IMR-90 (cell line): Measurements from ENCODE around the gene SRGN. TPM values are rescaled to one million over a fixed set of nuclear protein-coding genes. Genes with fewer than 3 reads are reported as not detected.

Experiments
- ATAC-seq: fragments of 200-7000 bp; cut with Tn5 transposase; 2 replicates; pipeline ENCODE4 v1.9.1; 2020; ENCODE audit warnings: low read depth, mild to moderate bottlenecking, moderate library complexity
- BruUV-seq: library from RNA; stranded (reverse); fragments of 400-500 nt; replicated peaks from 2 replicates; lab custom pipeline; 2021; lab: Mats Ljungman, UMichigan
- CTCF ChIA-PET: fragments of 300-600 bp; formaldehyde crosslinking; extraction: SDS; loops from one replicate; lab custom pipeline; 2021; ENCODE audit warnings: antibody characterized with exemption; lab: Yijun Ruan, JAX
- POLR2A ChIA-PET: fragments of 300-600 bp; sonication (Branson Sonifier 250); formaldehyde crosslinking; loops from one replicate; lab custom pipeline; 2022; ENCODE audit warnings: antibody characterized with exemption; ENCODE audit not compliant: unreplicated experiment; lab: Charles Lee
- DNase-seq: peaks from one replicate; pipeline ENCODE4 v3.0.0; 2013
- H2AFZ ChIP-seq: replicated peaks from 2 replicates; pipeline ENCODE3; 2013; ENCODE audit warnings: low read length, mild to moderate bottlenecking; ENCODE audit not compliant: poor library complexity
- H2AK5ac ChIP-seq: 2 replicates; pipeline ENCODE4 v1.6.1; 2013; ENCODE audit warnings: low read depth, low read length, inconsistent platforms
- H2AK9ac ChIP-seq: replicated peaks from 2 replicates; pipeline ENCODE3; 2013; ENCODE audit warnings: mild to moderate bottlenecking, low read depth, low read length, moderate library complexity; ENCODE audit not compliant: poor library complexity
- H2BK120ac ChIP-seq: 2 replicates; pipeline ENCODE4 v1.6.1; 2013; ENCODE audit warnings: low read depth, low read length, inconsistent platforms
- H2BK15ac ChIP-seq: 3 replicates; pipeline ENCODE4 v1.6.1; 2013; ENCODE audit warnings: low read depth, low read length, inconsistent platforms
- H2BK20ac ChIP-seq: 2 replicates; pipeline ENCODE4 v1.6.1; 2013; ENCODE audit warnings: low read depth, mild to moderate bottlenecking, inconsistent platforms, low read length, moderate library complexity
- H2BK5ac ChIP-seq: 2 replicates; pipeline ENCODE4 v1.6.1; 2013; ENCODE audit warnings: mild to moderate bottlenecking, low read depth, low read length, inconsistent platforms; ENCODE audit not compliant: poor library complexity, severe bottlenecking
- H3K14ac ChIP-seq: replicated peaks from 2 replicates; pipeline ENCODE4 v1.6.1; 2013; ENCODE audit warnings: low read depth, low read length, inconsistent platforms
- H3K18ac ChIP-seq: 2 replicates; pipeline ENCODE4 v1.6.1; 2013; ENCODE audit warnings: low read depth, low read length, control low read depth
- H3K23ac ChIP-seq: 2 replicates; pipeline ENCODE4 v1.6.1; 2013; ENCODE audit warnings: low read depth, low read length, inconsistent platforms
- H3K27ac ChIP-seq: 2 replicates; pipeline ENCODE4 v1.5.1; 2013; ENCODE audit warnings: mild to moderate bottlenecking, control low read depth, low read length; ENCODE audit not compliant: insufficient read depth
- H3K27me3 ChIP-seq: 2 replicates; pipeline ENCODE4 v1.6.1; 2013; ENCODE audit warnings: low read length; ENCODE audit not compliant: control insufficient read depth, insufficient read depth
- H3K36me3 ChIP-seq: 2 replicates; pipeline ENCODE4 v1.6.1; 2013; ENCODE audit warnings: low read length, mixed read lengths; ENCODE audit not compliant: control insufficient read depth, insufficient read depth
- H3K4ac ChIP-seq: 2 replicates; pipeline ENCODE4 v1.6.1; 2013; ENCODE audit warnings: low read depth, low read length, inconsistent platforms
- H3K4me1 ChIP-seq: 2 replicates; pipeline ENCODE4 v1.6.1; 2013; ENCODE audit warnings: low read length, mixed read lengths; ENCODE audit not compliant: control insufficient read depth, insufficient read depth
- H3K4me2 ChIP-seq: 2 replicates; pipeline ENCODE4 v1.6.1; 2013; ENCODE audit warnings: low read depth, mild to moderate bottlenecking, control low read depth, low read length, moderate library complexity
- H3K4me3 ChIP-seq: 2 replicates; pipeline ENCODE4 v1.5.1; 2013; ENCODE audit warnings: low read depth, mild to moderate bottlenecking, control low read depth, low read length, moderate library complexity; ENCODE audit not compliant: insufficient read depth
- H3K56ac ChIP-seq: 2 replicates; pipeline ENCODE4 v1.6.1; 2013; ENCODE audit warnings: low read length, inconsistent platforms; ENCODE audit not compliant: insufficient read depth; ENCODE audit errors: extremely low read depth
- H3K79me1 ChIP-seq, 2 experiments: 2 replicates each; pipeline ENCODE4 v1.6.1; 2013; ENCODE audit warnings: low read length in 2 of 2, inconsistent platforms in 1 of 2, low read depth in 1 of 2
- H3K9ac ChIP-seq: 2 replicates; pipeline ENCODE4 v1.6.1; 2013; ENCODE audit warnings: low read depth, low read length, control low read depth
- H3K9me1 ChIP-seq: 2 replicates; pipeline ENCODE4 v1.6.1; 2013; ENCODE audit warnings: low read length, inconsistent platforms; ENCODE audit not compliant: insufficient read depth
- H3K9me3 ChIP-seq: 2 replicates; pipeline ENCODE4 v1.6.1; 2013; ENCODE audit warnings: low read length; ENCODE audit not compliant: control insufficient read depth, insufficient read depth
- H4K20me1 ChIP-seq: 2 replicates; pipeline ENCODE4 v1.6.1; 2013; ENCODE audit warnings: low read length, inconsistent platforms; ENCODE audit not compliant: insufficient read depth
- H4K5ac ChIP-seq: 2 replicates; pipeline ENCODE4 v1.6.1; 2013; ENCODE audit warnings: mild to moderate bottlenecking, low read depth, low read length, control low read depth
- H4K8ac ChIP-seq, 2 experiments: 2 replicates each; pipeline ENCODE4 v1.6.1; 2013; ENCODE audit warnings: low read depth in 2 of 2, low read length in 2 of 2, control low read depth in 1 of 2, inconsistent platforms in 1 of 2
- H4K91ac ChIP-seq: 2 replicates; pipeline ENCODE4 v1.6.1; 2013; ENCODE audit warnings: low read depth, low read length, inconsistent platforms; ENCODE audit not compliant: insufficient read depth
- MAFK ChIP-seq: IDR thresholded peaks from 2 replicates; pipeline ENCODE4 v1.6.1; 2012; ENCODE audit warnings: low read depth, low read length, improper control_type of control experiment
- POLR2A ChIP-seq: IDR thresholded peaks from 2 replicates; pipeline ENCODE4 v1.6.1; 2012; ENCODE audit warnings: mild to moderate bottlenecking, low read depth, low read length
- WGBS, 2 experiments: methylation state at CpG; one replicate each; pipeline versions ENCODE4 v1.1.5 to v1.1.7; 2013; ENCODE audit warnings: missing lambda C conversion rate in 2 of 2; ENCODE audit not compliant: insufficient read length in 1 of 2; ENCODE audit errors: extremely low coverage in 2 of 2; 5-methylcytosine and 5-hydroxymethylcytosine counted together
- dilution Hi-C: fragments of 300-500 bp; cut with HindIII; formaldehyde crosslinking; loops from one replicate; pipeline ENCODE4 v1.14.3; 2018; ENCODE audit warnings: low sequenced_read_pairs; ENCODE audit not compliant: unreplicated experiment
- in situ Hi-C: fragments of 300-500 bp; cut with MboI; formaldehyde crosslinking; loops from 3 replicates; pipeline ENCODE4 v1.14.3; 2019; ENCODE audit warnings: low sequenced_read_pairs, inconsistent platforms, mixed read lengths
- intact Hi-C: fragments of 100-400 bp; cut with micrococcal nuclease; formaldehyde crosslinking; loops from 2 replicates; pipeline ENCODE4 v1.10.0; 2022
- polyA plus RNA-seq, 3 experiments: library from polyadenylated mRNA; depleted of rRNA; stranded (reverse); fragments of >200 nt; gene quantifications; 2 replicates each; pipeline ENCODE4 v1.2.3, GENCODE V29; 2012; ENCODE audit warnings: low replicate concordance in 1 of 3
- total RNA-seq: library from RNA; depleted of rRNA; stranded (reverse); fragments of >200 nt; gene quantifications from 2 replicates; pipeline ENCODE4 v1.2.3, GENCODE V29; 2012
- TF ChIP-seq, protein P1 (sequence below): fragments of 150-350 bp; IDR thresholded peaks from 2 replicates; pipeline ENCODE4 v1.6.1; 2017; ENCODE audit warnings: mild to moderate bottlenecking, antibody characterized with exemption, low read length, low read depth
- TF ChIP-seq, protein P2 (sequence below): conservative IDR thresholded peaks from 2 replicates; pipeline ENCODE4 v1.5.1; 2012; ENCODE audit warnings: mild to moderate bottlenecking, low read depth, low read length, improper control_type of control experiment

Gene SRGN
- total and polyA plus RNA-seq, 2 of the 4 experiments (the other 2 are of a cell fraction): 33.3 to 41.4 TPM

DNA sequence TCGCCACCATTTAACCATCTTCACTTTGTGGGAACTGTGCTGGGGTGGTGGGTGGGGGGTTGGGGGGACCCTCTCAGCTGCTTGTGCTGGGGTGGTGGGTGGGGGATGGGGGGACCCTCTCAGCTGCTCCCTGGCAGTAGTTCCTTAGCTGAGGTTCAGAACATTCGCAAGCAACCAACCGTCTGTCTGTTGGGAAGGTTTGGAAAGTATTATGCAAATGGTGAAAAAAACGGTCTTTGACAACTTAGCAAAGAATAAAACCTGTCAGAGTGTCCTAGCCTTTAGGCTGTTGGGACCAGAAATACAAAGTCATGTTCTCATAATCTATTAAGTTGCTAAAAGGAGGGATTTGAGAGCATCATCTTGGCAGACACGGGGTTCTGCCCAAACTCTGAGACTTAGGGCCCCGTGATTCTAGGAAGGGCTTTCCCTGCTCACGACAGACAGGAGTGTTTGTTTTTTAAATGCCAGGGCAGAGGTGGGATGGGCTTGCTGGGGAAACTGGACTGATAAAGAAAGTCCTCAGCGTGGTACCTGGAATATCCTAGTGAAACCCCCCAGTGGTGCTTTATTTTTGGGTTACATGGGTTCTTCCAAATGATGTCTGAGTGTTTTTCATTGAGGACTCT lies 14.1 kb upstream of the SRGN start:
- ChIA-PET POLR2A (no interaction called here), CTCF (no interaction called here)
- Histone ChIP-seq H4K8ac (no peak overlapping the region), H3K27me3 (no peaks in the 10 kb centered on the region), H3K9me1 (no peaks in the 10 kb centered on the region; the same call in none of the 2 replicates), H3K4me1 (no peaks in the 10 kb centered on the region), H3K4me3 (no peak overlapping the region), H2AK9ac (no peak overlapping the region), H2AFZ (no peak overlapping the region), H3K23ac (no peak overlapping the region), H3K27ac (no peak overlapping the region), H2BK120ac (no peak overlapping the region), H3K9me3 (no peaks in the 10 kb centered on the region), H3K4me2 (no peak overlapping the region), H3K9ac (no peak overlapping the region), H2BK20ac (no peak overlapping the region), H3K56ac (no peak overlapping the region), H3K4ac (no peak overlapping the region), H4K20me1 (no peaks in the 10 kb centered on the region), H3K14ac (no peak overlapping the region), H4K91ac (no peak overlapping the region), H3K36me3 (no peaks in the 10 kb centered on the region), H3K18ac (no peak overlapping the region), H2BK5ac (no peak overlapping the region), H3K79me1 (no peaks in the 10 kb centered on the region), H4K5ac (no peak overlapping the region), H2AK5ac (no peak overlapping the region), H2BK15ac (no peak overlapping the region)
- intact Hi-C loops (no loop called here), in situ Hi-C loops (no loop called here), dilution Hi-C loops (no loop called here)
- no TSS peak for BruUV-seq
- ATAC-seq: no peak
- TF ChIP-seq, protein P1, sequence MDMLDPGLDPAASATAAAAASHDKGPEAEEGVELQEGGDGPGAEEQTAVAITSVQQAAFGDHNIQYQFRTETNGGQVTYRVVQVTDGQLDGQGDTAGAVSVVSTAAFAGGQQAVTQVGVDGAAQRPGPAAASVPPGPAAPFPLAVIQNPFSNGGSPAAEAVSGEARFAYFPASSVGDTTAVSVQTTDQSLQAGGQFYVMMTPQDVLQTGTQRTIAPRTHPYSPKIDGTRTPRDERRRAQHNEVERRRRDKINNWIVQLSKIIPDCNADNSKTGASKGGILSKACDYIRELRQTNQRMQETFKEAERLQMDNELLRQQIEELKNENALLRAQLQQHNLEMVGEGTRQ: no peak
- TF ChIP-seq MAFK (no peak), POLR2A (no peak)
- TF ChIP-seq, protein P2, sequence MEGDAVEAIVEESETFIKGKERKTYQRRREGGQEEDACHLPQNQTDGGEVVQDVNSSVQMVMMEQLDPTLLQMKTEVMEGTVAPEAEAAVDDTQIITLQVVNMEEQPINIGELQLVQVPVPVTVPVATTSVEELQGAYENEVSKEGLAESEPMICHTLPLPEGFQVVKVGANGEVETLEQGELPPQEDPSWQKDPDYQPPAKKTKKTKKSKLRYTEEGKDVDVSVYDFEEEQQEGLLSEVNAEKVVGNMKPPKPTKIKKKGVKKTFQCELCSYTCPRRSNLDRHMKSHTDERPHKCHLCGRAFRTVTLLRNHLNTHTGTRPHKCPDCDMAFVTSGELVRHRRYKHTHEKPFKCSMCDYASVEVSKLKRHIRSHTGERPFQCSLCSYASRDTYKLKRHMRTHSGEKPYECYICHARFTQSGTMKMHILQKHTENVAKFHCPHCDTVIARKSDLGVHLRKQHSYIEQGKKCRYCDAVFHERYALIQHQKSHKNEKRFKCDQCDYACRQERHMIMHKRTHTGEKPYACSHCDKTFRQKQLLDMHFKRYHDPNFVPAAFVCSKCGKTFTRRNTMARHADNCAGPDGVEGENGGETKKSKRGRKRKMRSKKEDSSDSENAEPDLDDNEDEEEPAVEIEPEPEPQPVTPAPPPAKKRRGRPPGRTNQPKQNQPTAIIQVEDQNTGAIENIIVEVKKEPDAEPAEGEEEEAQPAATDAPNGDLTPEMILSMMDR: no peak
- WGBS, 2 experiments: no CpG with 5 or more reads among the region's 8 CpGs
- DNase-seq: no peak
